Measurements from ENCODE around the gene OSBPL2. TPM values are rescaled to one million over a fixed set of nuclear protein-coding genes. Genes with fewer than 3 reads are reported as not detected.

Gene OSBPL2
- total RNA-seq, 2 experiments from 2014 or later, result 23.6 to 24.7 TPM

GRCh38 chr20:62314711-62315302, 76.5 kb downstream of the OSBPL2 start:
- Mint-ChIP-seq H3K36me3 (ENCODE audit: low read depth) (no peaks in the 10 kb centered on the region), H3K4me1 (ENCODE audit: low read depth) (no peaks in the 10 kb centered on the region), H3K27me3 (ENCODE audit: low read depth) (no peaks in the 10 kb centered on the region), H3K4me3 (no peak overlapping the region), H3K27ac (no peak overlapping the region), H3K9me3 (no peaks in the 10 kb centered on the region)
- CTCF ChIA-PET, result no interaction called here
- DNase-seq, result no peak
- intact Hi-C loops (cut with micrococcal nuclease), result no loop called here

DNA sequence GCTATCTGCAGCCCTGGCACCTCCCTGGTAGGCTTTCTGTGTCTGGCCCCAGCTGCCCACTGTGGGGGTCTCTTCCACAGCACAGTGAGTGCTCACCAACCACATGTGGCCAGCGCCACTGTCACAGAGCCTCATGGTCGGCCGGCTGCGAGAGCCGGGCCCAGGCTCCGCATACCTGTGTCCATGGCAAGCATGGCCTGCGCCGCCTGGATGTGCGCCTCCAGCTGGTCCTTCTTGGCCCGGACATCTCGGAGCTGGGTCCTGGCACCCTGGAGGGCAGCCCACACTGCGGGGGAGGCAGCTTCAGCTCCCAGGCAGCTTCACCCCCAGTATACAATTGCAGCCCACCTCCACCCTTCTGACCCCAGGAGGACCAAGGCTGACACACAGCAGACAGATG, 77.5 kb downstream of the OSBPL2 start:
- no peak overlapping the region for H3K27ac Mint-ChIP-seq
- no peaks in the 10 kb centered on the region for H3K9me3 Mint-ChIP-seq
- CTCF ChIA-PET, result interaction anchor here (0.9 to 1.2 kb wide), 2 partner anchors 69 to 94 kb away, joined by 3 to 4 read pairs; no protein-coding TSS in a partner anchor
- no peak for DNase-seq
- no peak overlapping the region for H3K4me3 Mint-ChIP-seq
- no peaks in the 10 kb centered on the region for H3K27me3 Mint-ChIP-seq (ENCODE audit: low read depth)
- no peaks in the 10 kb centered on the region for H3K36me3 Mint-ChIP-seq (ENCODE audit: low read depth)
- intact Hi-C loops (cut with micrococcal nuclease), result no loop called here
- no peaks in the 10 kb centered on the region for H3K4me1 Mint-ChIP-seq (ENCODE audit: low read depth)

DNA sequence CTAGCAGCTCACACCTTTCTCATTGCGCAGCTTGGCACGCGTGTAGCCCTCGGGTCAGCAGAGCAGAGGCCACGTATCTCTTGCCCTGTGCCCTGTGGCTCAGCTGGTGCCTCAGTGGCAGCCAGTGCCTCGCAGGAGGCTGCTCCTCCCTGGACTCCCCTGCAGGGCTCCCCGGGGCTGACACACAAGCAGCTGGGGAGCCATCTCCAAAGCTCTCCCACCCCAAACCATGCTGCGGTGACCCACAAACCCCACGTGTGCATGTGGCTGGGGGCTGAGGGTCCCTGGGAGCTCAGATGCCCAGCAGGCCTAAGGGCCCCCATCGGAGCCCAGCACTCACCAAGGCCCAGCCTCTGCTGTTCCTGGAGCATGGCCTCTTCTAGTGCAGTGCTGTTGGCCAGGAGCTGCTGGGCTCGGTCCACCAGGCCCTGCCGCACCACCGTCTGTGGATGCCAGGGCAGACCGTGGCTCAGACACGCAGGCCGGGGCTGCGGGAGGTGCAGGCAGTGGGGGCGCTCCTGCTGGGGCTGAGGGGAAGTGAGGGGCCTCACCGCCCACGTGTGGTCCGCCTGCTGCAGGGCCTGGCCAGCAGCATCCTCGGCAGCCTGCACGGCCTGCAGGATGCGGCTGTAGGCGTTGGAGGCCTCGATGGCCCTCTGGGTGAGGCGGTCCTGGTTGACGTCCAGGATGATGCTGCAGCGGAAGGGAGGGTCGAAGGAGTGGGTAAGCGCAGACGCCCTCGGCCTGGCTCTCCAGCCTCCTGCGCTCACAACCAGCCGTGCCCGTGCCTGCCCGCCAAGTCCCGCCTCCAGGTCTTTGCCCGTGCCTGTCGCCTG, 78.2 kb downstream of the OSBPL2 start:
- no peak overlapping the region for H3K27ac Mint-ChIP-seq
- no peaks in the 10 kb centered on the region for H3K9me3 Mint-ChIP-seq
- no peak for DNase-seq
- CTCF ChIA-PET, result interaction anchor here (0.6 to 1.2 kb wide), 3 partner anchors 65 to 94 kb away, joined by 3 to 4 read pairs (median 4); no protein-coding TSS in a partner anchor
- H3K4me3 Mint-ChIP-seq, result no peak overlapping the region
- H3K4me1 Mint-ChIP-seq (ENCODE audit: low read depth), result no peaks in the 10 kb centered on the region
- H3K27me3 Mint-ChIP-seq (ENCODE audit: low read depth), result no peaks in the 10 kb centered on the region
- intact Hi-C loops (cut with micrococcal nuclease), result no loop called here
- no peaks in the 10 kb centered on the region for H3K36me3 Mint-ChIP-seq (ENCODE audit: low read depth)

DNA sequence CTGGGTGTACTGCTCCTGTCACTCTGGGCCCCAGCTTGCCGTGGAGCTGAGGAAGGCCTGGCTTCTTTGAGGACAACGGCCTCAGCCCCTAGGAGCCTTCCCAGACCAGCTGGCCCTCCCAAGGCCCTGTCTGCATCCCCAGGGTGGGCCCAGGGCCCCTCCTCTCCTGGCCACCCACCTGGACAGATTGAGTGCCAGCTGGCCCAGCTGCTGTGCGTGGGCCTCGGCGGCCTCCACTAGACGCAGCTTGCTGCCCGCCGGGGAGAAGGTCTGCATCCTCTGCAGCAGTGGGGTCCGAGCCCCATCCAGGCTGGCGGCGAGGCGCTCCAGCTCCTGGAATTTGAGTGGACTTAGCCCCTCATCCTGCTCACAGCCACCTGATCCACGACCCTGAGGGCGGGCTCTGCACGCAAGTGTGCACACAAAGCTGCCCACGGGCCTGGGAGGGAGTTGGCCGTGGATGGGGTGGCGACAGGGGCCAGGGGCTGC, 78.9 kb downstream of the OSBPL2 start:
- H3K36me3 Mint-ChIP-seq (ENCODE audit: low read depth), result no peaks in the 10 kb centered on the region
- no peaks in the 10 kb centered on the region for H3K27me3 Mint-ChIP-seq (ENCODE audit: low read depth)
- intact Hi-C loops (cut with micrococcal nuclease), result no loop called here
- CTCF ChIA-PET, result interaction anchor here (0.6 kb wide), 1 partner anchor 66 kb away, joined by 4 read pairs; no protein-coding TSS in a partner anchor
- H3K9me3 Mint-ChIP-seq, result no peaks in the 10 kb centered on the region
- no peak overlapping the region for H3K4me3 Mint-ChIP-seq
- H3K4me1 Mint-ChIP-seq (ENCODE audit: low read depth), result no peaks in the 10 kb centered on the region
- no peak for DNase-seq
- H3K27ac Mint-ChIP-seq, result no peak overlapping the region

- Mint-ChIP-seq H3K9me3 (no peaks in the 10 kb centered on the region), H3K27me3 (ENCODE audit: low read depth) (no peaks in the 10 kb centered on the region), H3K27ac (no peak overlapping the region), H3K4me1 (ENCODE audit: low read depth) (no peaks in the 10 kb centered on the region), H3K36me3 (ENCODE audit: low read depth) (no peaks in the 10 kb centered on the region), H3K4me3 (no peak overlapping the region)
- intact Hi-C loops (cut with micrococcal nuclease), result no loop called here
- CTCF ChIA-PET, result no interaction called here
- DNase-seq, result no peak
These were observed 80.4 kb downstream of the OSBPL2 start for GRCh38 chr20:62318400-62319345.

GRCh38 chr20:62319346-62319909, 81.1 kb downstream of the OSBPL2 start:
- Mint-ChIP-seq H3K9me3 (no peaks in the 10 kb centered on the region), H3K36me3 (ENCODE audit: low read depth) (no peaks in the 10 kb centered on the region), H3K27me3 (ENCODE audit: low read depth) (no peaks in the 10 kb centered on the region), H3K27ac (no peak overlapping the region), H3K4me3 (no peak overlapping the region), H3K4me1 (ENCODE audit: low read depth) (no peaks in the 10 kb centered on the region)
- intact Hi-C loops (cut with micrococcal nuclease), result no loop called here
- no peak for DNase-seq
- CTCF ChIA-PET, result no interaction called here

- DNase-seq, result peak; percentile 9
- H3K27ac Mint-ChIP-seq, result no peak overlapping the region
- intact Hi-C loops (cut with micrococcal nuclease), result no loop called here
These were observed 82.4 kb downstream of the OSBPL2 start for GRCh38 chr20:62320581-62321354.

DNA sequence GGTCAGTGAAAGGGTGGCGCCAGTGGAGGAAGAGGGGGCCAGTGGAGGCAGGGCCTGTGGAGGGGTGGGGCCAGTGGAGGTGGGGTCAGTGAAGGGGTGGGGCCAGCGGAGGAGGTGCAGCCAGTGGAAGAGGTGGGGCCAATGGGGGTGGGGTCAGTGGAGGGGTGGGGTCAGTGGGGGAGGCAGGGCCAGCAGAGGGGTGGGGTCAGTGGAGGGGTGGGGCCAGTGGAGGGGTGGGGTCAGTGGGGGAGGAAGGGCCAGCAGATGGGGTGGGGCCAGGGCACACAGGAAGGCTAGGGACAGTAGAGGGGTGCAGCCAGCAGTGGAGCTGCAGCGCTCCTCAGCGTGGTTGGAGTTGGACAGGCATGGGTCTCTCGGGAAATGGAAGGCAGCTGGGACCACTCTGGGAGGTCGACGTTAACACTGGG, 83.2 kb downstream of the OSBPL2 start:
- DNase-seq, result peak; percentile 31
- H3K4me1 Mint-ChIP-seq (ENCODE audit: low read depth), result no peaks in the 10 kb centered on the region
- intact Hi-C loops (cut with micrococcal nuclease), result no loop called here
- H3K4me3 Mint-ChIP-seq, result no peak overlapping the region
- no peak overlapping the region for H3K27ac Mint-ChIP-seq
- CTCF ChIA-PET, result no interaction called here
- H3K27me3 Mint-ChIP-seq (ENCODE audit: low read depth), result no peaks in the 10 kb centered on the region
- no peaks in the 10 kb centered on the region for H3K9me3 Mint-ChIP-seq
- H3K36me3 Mint-ChIP-seq (ENCODE audit: low read depth), result no peaks in the 10 kb centered on the region

More at GRCh38 chr20:62320581-62321354, 82.4 kb downstream of the OSBPL2 start:
- Mint-ChIP-seq H3K36me3 (ENCODE audit: low read depth) (no peaks in the 10 kb centered on the region), H3K9me3 (no peaks in the 10 kb centered on the region), H3K27me3 (ENCODE audit: low read depth) (no peaks in the 10 kb centered on the region), H3K4me1 (ENCODE audit: low read depth) (no peaks in the 10 kb centered on the region), H3K4me3 (no peak overlapping the region)
- CTCF ChIA-PET, result no interaction called here

DNA sequence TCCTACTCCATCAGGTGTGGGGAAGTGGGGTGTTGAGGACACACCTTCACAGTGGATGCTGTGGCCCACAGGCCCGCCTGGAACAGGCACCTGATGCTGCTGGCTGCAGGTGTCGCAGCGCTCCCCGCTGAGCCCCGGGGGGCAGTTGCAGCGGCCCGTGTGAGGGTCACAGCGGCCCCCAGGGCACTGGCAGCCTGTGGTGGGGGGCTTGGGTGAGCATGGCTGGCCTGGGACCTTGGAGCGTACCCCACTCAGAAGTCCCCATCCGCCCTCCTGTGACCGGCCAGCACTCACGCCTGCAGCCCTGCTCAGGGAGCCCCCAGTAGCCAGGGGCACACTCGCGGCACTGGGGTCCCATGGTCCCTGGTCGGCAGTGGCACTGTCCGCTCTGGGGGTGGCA, 83.7 kb downstream of the OSBPL2 start:
- CTCF ChIA-PET, result no interaction called here
- H3K9me3 Mint-ChIP-seq, result no peaks in the 10 kb centered on the region
- H3K27ac Mint-ChIP-seq, result no peak overlapping the region
- H3K4me1 Mint-ChIP-seq (ENCODE audit: low read depth), result no peaks in the 10 kb centered on the region
- intact Hi-C loops (cut with micrococcal nuclease), result no loop called here
- no peak for DNase-seq
- no peaks in the 10 kb centered on the region for H3K36me3 Mint-ChIP-seq (ENCODE audit: low read depth)
- no peak overlapping the region for H3K4me3 Mint-ChIP-seq
- H3K27me3 Mint-ChIP-seq (ENCODE audit: low read depth), result no peaks in the 10 kb centered on the region

GRCh38 chr20:62322492-62323041, 84.2 kb downstream of the OSBPL2 start:
- CTCF ChIA-PET, result no interaction called here
- Mint-ChIP-seq H3K36me3 (ENCODE audit: low read depth) (no peaks in the 10 kb centered on the region), H3K27ac (no peak overlapping the region), H3K4me1 (ENCODE audit: low read depth) (no peaks in the 10 kb centered on the region), H3K4me3 (no peak overlapping the region), H3K9me3 (no peaks in the 10 kb centered on the region), H3K27me3 (ENCODE audit: low read depth) (no peaks in the 10 kb centered on the region)
- DNase-seq, result no peak
- intact Hi-C loops (cut with micrococcal nuclease), result no loop called here

GRCh38 chr20:62323146-62323979, 85.0 kb downstream of the OSBPL2 start:
- Mint-ChIP-seq H3K9me3 (no peaks in the 10 kb centered on the region), H3K27me3 (ENCODE audit: low read depth) (no peaks in the 10 kb centered on the region), H3K4me3 (no peak overlapping the region), H3K4me1 (ENCODE audit: low read depth) (no peaks in the 10 kb centered on the region), H3K27ac (no peak overlapping the region), H3K36me3 (ENCODE audit: low read depth) (no peaks in the 10 kb centered on the region)
- CTCF ChIA-PET, result no interaction called here
- DNase-seq, result no peak
- intact Hi-C loops (cut with micrococcal nuclease), result no loop called here
